Activated B cell treated with CpG ODN at 0.5 μM for 24 hours (primary cell): ENCODE data around the gene FAM131A. TPM values are rescaled to one million over a fixed set of nuclear protein-coding genes. Genes with fewer than 3 reads are reported as not detected.

Experiments used
- ATAC-seq: fragments of 200-7000 bp; cut with Tn5 transposase; one replicate; pipeline ENCODE4 v1.10.0; 2021; ENCODE audit warnings: low read depth, mild to moderate bottlenecking, moderate library complexity
- CTCF ChIA-PET: fragments of 350-600 bp; sonication (Branson Sonifier 250); formaldehyde crosslinking; loops from one replicate; lab custom pipeline; 2021; ENCODE audit warnings: antibody characterized with exemption; lab: Charles Lee
- POLR2A ChIA-PET: fragments of 350-600 bp; sonication (Branson Sonifier 250); formaldehyde crosslinking; loops from one replicate; lab custom pipeline; 2021; ENCODE audit warnings: antibody characterized with exemption; lab: Charles Lee
- DNase-seq: peaks from one replicate; pipeline ENCODE4 v3.0.0; 2022
- H3K27ac Mint-ChIP-seq: one replicate; pipeline ENCODE4 v1.8.0; 2020; ENCODE audit warnings: mixed read lengths
- H3K27me3 Mint-ChIP-seq: one replicate; pipeline ENCODE4 v1.8.0; 2021; ENCODE audit warnings: mixed read lengths
- H3K36me3 Mint-ChIP-seq: one replicate; pipeline ENCODE4 v1.8.0; 2021; ENCODE audit warnings: low read depth, mixed read lengths
- H3K4me1 Mint-ChIP-seq: one replicate; pipeline ENCODE4 v1.8.0; 2021; ENCODE audit warnings: mixed read lengths
- H3K4me3 Mint-ChIP-seq: one replicate; pipeline ENCODE4 v1.8.0; 2020; ENCODE audit warnings: mild to moderate bottlenecking, mixed read lengths
- H3K9me3 Mint-ChIP-seq: one replicate; pipeline ENCODE4 v1.8.0; 2020; ENCODE audit warnings: mixed read lengths
- intact Hi-C: fragments of 100-400 bp; cut with micrococcal nuclease; formaldehyde crosslinking; loops from one replicate; pipeline ENCODE4 v1.15.1; 2024
- total RNA-seq: library from RNA; stranded (reverse); gene quantifications from 2 replicates; pipeline ENCODE4 v1.2.3, GENCODE V29; 2022
- TF ChIP-seq, protein P1 (sequence below): fragments of 200-600 bp; IDR thresholded peaks from one replicate; pipeline ENCODE4 v1.8.0; 2022; ENCODE audit warnings: antibody characterized with exemption, mild to moderate bottlenecking

Gene FAM131A
- total RNA-seq, 1 donor from 2014 or later = 5.3 TPM

DNA sequence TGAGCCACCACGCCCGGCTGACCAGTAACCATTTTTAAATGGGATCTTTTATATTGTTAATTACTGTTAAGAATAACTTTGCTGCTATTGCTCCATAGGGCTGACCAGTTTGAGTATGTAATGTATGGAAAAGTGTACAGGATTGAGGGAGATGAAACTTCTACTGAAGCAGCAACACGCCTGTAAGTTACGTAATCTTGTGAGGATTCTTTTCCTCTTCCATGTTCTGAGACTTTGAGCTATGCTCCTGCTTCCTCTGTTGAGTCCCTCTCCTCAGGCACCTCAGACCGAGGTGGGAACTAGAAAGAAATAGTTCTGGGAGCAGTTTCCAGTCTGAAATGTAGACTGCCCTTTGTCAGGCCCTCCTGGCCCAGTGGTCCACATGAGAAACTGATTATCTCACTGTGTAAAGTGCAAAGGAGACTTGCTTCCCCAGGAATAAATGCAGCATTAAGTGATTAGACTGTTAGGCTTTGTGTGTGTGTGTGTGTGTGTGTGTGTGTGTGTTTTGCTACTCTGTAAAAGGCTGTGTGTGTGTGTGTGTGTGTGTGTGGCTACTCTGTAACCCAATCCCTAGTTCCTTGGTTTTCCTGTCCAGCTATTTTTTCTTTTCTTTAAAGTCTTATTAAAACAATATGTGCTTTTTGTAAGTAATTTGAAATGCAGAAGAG, 29.4 kb downstream of the FAM131A start:
- Mint-ChIP-seq H3K9me3 (no peaks in the 10 kb centered on the region), H3K4me3 (no peak overlapping the region), H3K4me1 (peaks cover 21% of the 10 kb centered on the region), H3K27ac (no peak overlapping the region), H3K27me3 (no peaks in the 10 kb centered on the region), H3K36me3 (peaks cover 51% of the 10 kb centered on the region)
- CTCF ChIA-PET = interaction anchor here (0.5 to 1.1 kb wide), 2 partner anchors 194 to 437 kb away, joined by 3 read pairs; partner anchors contain the start of gene EPHB3
- POLR2A ChIA-PET = no interaction called here
- intact Hi-C loops = no loop called here
- no peak for ATAC-seq
- TF ChIP-seq, protein P1, sequence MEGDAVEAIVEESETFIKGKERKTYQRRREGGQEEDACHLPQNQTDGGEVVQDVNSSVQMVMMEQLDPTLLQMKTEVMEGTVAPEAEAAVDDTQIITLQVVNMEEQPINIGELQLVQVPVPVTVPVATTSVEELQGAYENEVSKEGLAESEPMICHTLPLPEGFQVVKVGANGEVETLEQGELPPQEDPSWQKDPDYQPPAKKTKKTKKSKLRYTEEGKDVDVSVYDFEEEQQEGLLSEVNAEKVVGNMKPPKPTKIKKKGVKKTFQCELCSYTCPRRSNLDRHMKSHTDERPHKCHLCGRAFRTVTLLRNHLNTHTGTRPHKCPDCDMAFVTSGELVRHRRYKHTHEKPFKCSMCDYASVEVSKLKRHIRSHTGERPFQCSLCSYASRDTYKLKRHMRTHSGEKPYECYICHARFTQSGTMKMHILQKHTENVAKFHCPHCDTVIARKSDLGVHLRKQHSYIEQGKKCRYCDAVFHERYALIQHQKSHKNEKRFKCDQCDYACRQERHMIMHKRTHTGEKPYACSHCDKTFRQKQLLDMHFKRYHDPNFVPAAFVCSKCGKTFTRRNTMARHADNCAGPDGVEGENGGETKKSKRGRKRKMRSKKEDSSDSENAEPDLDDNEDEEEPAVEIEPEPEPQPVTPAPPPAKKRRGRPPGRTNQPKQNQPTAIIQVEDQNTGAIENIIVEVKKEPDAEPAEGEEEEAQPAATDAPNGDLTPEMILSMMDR = no peak
- no peak for DNase-seq

DNA sequence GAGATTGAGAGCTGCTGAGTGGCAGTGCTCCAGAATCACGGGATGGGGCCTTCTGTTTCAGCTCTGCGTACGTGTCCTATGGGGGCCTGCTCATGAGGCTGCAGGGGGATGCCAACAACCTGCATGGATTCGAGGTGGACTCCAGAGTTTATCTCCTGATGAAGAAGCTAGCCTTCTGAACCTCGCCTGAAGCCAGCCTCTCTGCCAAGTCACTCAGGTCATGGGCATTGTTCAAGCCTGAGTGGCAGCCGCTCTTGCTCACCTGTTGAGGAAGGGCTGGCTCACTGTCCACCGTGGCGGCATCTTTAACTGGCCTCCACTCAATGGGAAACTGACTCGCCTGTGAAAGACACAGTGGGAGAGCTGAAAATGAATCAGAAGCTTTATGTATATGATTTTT, 30.7 kb downstream of the FAM131A start:
- ATAC-seq = no peak
- H3K9me3 Mint-ChIP-seq = no peaks in the 10 kb centered on the region
- no peak overlapping the region for H3K27ac Mint-ChIP-seq
- DNase-seq = no peak
- no peak overlapping the region for H3K4me3 Mint-ChIP-seq
- POLR2A ChIA-PET = no interaction called here
- intact Hi-C loops = no loop called here
- peaks cover 19% of the 10 kb centered on the region for H3K4me1 Mint-ChIP-seq
- CTCF ChIA-PET = no interaction called here
- TF ChIP-seq, protein P1 = no peak
- H3K27me3 Mint-ChIP-seq = no peaks in the 10 kb centered on the region
- peaks cover 46% of the 10 kb centered on the region for H3K36me3 Mint-ChIP-seq

- ATAC-seq (no peak), DNase-seq (no peak)
- H3K9me3 Mint-ChIP-seq = no peaks in the 10 kb centered on the region
- no peak overlapping the region for H3K4me3 Mint-ChIP-seq
- TF ChIP-seq, protein P1 = no peak
- H3K36me3 Mint-ChIP-seq = peaks cover 41% of the 10 kb centered on the region
- ChIA-PET CTCF (no interaction called here), POLR2A (no interaction called here)
- H3K27ac Mint-ChIP-seq = no peak overlapping the region
- no peaks in the 10 kb centered on the region for H3K27me3 Mint-ChIP-seq
- H3K4me1 Mint-ChIP-seq = peaks cover 14% of the 10 kb centered on the region
- intact Hi-C loops = no loop called here
Observed at GRCh38 chr3:184368586-184369183, 31.3 kb downstream of the FAM131A start.

DNA sequence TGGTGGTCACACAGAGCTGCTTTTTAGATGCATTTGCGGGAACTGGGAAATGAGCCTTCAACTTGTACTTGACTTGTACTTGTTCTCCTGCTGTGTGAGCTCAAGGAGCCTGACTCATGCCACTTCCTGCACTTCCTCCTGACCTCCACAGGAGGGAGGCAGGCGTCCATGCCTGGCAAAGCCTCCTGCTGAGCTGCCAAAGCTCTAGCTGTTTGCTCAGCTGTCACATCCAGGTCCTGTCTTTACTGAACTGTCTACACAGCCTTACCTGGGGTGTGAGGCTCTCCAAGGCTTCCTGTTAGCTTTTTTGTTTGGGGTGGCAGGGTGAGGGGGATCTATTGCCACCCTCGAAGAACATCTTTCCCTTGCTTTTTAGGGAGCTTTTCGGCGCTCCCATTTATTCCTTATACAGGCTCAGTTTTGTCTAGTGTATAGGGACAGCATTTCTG, 34.2 kb downstream of the FAM131A start:
- DNase-seq (no peak), ATAC-seq (peak; percentile 97)
- TF ChIP-seq, protein P1 = no peak
- Mint-ChIP-seq H3K4me3 (no peak overlapping the region), H3K27me3 (peaks cover 15% of the 10 kb centered on the region), H3K27ac (no peak overlapping the region), H3K36me3 (peaks cover 31% of the 10 kb centered on the region), H3K4me1 (peaks cover 2% of the 10 kb centered on the region), H3K9me3 (no peaks in the 10 kb centered on the region)
- intact Hi-C loops = loop anchor here (1.0 to 2.0 kb wide), 4 partner anchors 142 to 406 kb away; no protein-coding TSS in a partner anchor
- POLR2A ChIA-PET = no interaction called here
- CTCF ChIA-PET = interaction anchor here (0.6 to 5.3 kb wide), 11 partner anchors 9 to 377 kb away, joined by 3 to 75 read pairs (median 4); partner anchors contain the start of gene EPHB3

DNA sequence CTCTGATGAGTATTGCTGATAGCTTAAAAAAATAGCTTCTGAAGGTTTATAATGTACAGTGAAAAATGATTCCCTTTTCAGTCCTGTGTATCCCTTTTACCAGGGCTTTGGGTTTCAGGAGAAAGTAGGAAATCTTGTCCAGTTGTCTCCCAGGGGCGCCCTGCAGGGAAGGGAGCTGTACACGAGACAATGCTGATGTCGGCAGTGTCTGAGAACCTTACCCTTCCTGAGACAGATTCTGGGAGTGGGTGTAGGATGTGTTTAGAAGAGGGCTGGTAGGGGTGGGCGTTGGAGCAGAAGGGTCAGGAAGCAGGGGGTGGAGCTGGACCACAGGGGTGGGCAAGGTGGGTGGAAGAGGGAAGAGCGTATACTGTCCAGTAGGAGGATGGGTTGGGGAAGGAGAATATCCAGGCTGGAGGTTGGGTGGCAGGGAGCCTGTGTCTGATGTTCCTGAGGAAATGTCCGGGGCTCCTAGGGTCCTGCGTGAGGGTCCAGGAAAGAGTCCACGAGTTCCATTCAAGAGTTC, 35.0 kb downstream of the FAM131A start:
- H3K4me1 Mint-ChIP-seq = peaks cover 2% of the 10 kb centered on the region
- TF ChIP-seq, protein P1 = no peak
- ATAC-seq = no peak
- no peak overlapping the region for H3K4me3 Mint-ChIP-seq
- ChIA-PET CTCF (interaction anchor here (1.2 to 5.3 kb wide), 6 partner anchors 9 to 189 kb away, joined by 3 to 75 read pairs (median 9); partner anchors contain the start of gene EPHB3), POLR2A (interaction anchor here (1.1 kb wide), 1 partner anchor 10 kb away, joined by 3 read pairs; no protein-coding TSS in a partner anchor)
- H3K27ac Mint-ChIP-seq = no peak overlapping the region
- peaks cover 23% of the 10 kb centered on the region for H3K36me3 Mint-ChIP-seq
- H3K9me3 Mint-ChIP-seq = no peaks in the 10 kb centered on the region
- H3K27me3 Mint-ChIP-seq = peaks cover 22% of the 10 kb centered on the region
- DNase-seq = no peak
- intact Hi-C loops = no loop called here
